Measurements from ENCODE around the gene VIP.

Gene VIP

DNA sequence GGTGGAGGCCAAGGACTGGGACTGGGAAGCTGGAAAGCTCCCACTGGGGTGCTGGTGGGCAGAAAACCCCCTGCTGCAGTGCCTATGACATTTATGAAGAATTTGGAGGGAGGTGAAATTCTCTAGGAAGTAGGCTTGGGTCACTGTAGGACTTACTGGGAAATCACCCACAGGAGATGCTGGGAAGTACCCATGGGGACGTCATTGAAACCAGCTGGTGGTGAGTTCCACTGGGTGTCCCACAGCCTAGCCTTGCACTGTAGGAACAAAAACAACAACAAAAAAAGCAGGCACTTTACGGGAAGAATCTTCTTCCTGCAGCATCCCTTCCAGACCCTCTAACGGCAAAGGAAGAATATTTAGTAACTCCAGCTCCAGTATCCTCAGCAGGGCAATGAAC is 26.2 kb downstream of the VIP start:
- no peak for DNase-seq (ENCODE audit: low spot score)

DNA sequence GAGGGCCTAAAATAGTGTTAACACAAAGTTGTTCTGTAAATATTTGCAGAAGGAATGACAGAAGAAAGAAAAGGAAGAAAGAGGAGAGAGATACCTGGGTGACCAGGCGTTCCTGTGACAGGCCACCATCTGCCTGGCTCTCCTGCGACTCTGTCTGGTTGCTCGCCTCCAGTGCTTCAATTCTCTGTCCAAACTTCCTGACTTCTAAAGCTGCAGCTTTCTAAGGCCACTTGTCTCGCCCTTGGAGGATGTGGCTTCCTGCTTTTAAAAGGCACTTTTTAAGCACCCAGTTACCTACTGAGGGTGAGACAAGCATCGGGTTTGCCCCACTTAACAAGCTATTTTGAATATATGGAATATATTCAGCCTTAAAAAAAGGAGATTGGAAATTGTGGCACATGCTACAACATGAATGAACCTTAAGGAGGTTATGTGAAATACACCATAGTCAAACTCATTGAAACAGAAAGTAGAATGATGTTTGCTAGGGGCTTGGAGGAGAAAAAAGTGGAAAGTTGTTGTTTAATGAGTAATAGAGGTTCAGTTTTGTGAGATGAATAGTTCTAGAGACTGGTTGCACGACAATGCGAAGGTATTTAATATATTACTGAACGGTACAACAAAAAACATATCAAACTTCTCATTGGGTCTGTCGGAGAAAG is 32.8 kb downstream of the VIP start:
- DNase-seq (ENCODE audit: low spot score) = no peak

DNA sequence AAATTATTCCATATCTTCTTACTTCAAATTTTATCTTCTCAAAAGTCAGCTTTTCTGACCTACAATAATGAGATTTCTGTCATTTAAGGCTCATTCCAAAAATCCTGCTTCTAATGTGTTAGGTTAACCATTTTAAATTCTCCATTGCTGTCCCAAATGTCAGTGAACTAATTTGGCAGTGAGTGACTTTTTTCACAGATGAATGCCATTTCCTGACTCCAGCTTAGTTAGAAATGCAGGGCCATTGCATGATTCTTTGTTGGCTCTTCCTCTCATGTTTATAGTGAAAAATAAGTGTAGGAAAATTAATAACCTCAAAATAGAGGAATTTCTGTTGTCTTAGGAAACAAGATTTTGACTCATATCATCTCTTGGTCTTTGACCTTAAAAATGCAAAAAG is 44.1 kb downstream of the VIP start:
- no peak for DNase-seq (ENCODE audit: low spot score)

DNA sequence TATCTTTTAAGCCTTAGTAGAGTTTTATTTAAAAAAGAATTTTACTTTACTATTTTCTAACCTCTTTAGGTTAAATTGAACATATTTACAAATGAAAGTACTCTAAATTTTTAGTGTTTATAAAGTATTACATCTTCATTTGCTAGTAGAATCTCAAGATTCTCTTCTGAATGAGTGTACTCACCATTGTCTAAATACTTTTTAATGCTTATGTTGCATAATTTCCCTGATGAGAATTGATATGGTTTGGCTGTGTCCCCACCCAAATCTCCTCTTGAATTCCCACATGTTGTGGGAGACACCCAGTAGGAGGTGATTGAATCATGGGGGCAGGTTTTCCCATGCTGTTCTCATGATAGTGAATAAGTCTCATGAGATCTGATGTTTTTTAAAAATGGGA is 53.6 kb downstream of the VIP start:
- DNase-seq (ENCODE audit: low spot score) = no peak
